Tibial nerve (tissue), 4 donors: ENCODE measurements around the gene OGFR. TPM values are rescaled to one million over a fixed set of nuclear protein-coding genes. Genes with fewer than 3 reads are reported as not detected.
"Not testable (repeated sequence)": the region's sequence is repeated elsewhere in the genome, so short reads cannot be mapped to it uniquely, and the experiment has no call there.

Experiments used
- DNase-seq, 2 donors: peaks; one replicate each; pipeline ENCODE4 v3.0.0-alpha.2; 2019; ENCODE audit warnings: low spot score in 2 of 2
- H3K27ac ChIP-seq, 4 donors: fragments of 200-600 bp; sonication (generic) in 3 of 4; one replicate each; pipeline ENCODE4 v1.5.1; 2017 to 2019; ENCODE audit warnings: mild to moderate bottlenecking in 1 of 4
- H3K27me3 ChIP-seq, 2 donors: fragments of 200-600 bp; sonication (generic) in 1 of 2; one replicate each; pipeline versions ENCODE4 v1.5.1 to v1.6.0; 2017 to 2019
- H3K36me3 ChIP-seq, 3 donors: fragments of 200-600 bp; sonication (generic); one replicate each; pipeline ENCODE4 v1.5.1; 2018 to 2019
- H3K4me1 ChIP-seq, 4 donors: fragments of 200-600 bp; sonication (generic) in 3 of 4; one replicate each; pipeline ENCODE4 v1.5.1; 2017 to 2019
- H3K4me3 ChIP-seq, 4 donors: fragments of 200-600 bp; sonication (generic) in 3 of 4; one replicate each; pipeline ENCODE4 v1.5.1; 2017 to 2019; ENCODE audit warnings: mild to moderate bottlenecking in 1 of 4, moderate library complexity in 1 of 4
- H3K9me3 ChIP-seq, 4 donors: fragments of 200-600 bp; sonication (generic) in 3 of 4; one replicate each; pipeline ENCODE4 v1.5.1; 2017 to 2019
- CTCF ChIP-seq, 5 experiments: fragments of 200-600 bp in 3 of 5; fragments of 450-650 bp in 2 of 5; sonication (generic) in 3 of 5; IDR thresholded peaks; one replicate each; pipeline ENCODE4 v1.5.1; 2016 to 2019; ENCODE audit warnings: antibody characterized with exemption in 5 of 5, mild to moderate bottlenecking in 3 of 5, moderate library complexity in 2 of 5
- EP300 ChIP-seq, 2 donors: sonication (generic); formaldehyde crosslinking; IDR thresholded peaks; one replicate each; pipeline ENCODE4 v1.6.1; 2017; ENCODE audit warnings: antibody characterized with exemption in 2 of 2, mild to moderate bottlenecking in 1 of 2
- POLR2A ChIP-seq, 2 donors: fragments of 450-650 bp; IDR thresholded peaks; one replicate each; pipeline ENCODE4 v1.6.1; 2017; ENCODE audit warnings: antibody characterized with exemption in 2 of 2, mild to moderate bottlenecking in 2 of 2, moderate library complexity in 2 of 2
- WGBS, 2 donors: methylation state at CpG; one replicate each; pipeline ENCODE4 v1.1.5; 2018; 5-methylcytosine and 5-hydroxymethylcytosine counted together
- total RNA-seq, 4 donors: library from RNA; depleted of rRNA; stranded (reverse); fragments of >200 nt; gene quantifications; one replicate each; pipeline ENCODE4 v1.1.0, GENCODE V29; 2016

Gene OGFR
- total RNA-seq, 4 donors from 2014 or later, result 67.1 to 108 (median 80.8) TPM

GRCh38 chr20:62850333-62850974 lies 45.8 kb downstream of the OGFR start:
- TF ChIP-seq CTCF (IDR thresholded peaks at IDR 0.05), result peak in 3 of 5 experiments; percentile 32 to 37 (median 34)
- TF ChIP-seq EP300 (IDR thresholded peaks at IDR 0.05), result peak in 1 of 2 donors; percentile 43
- no peak for TF ChIP-seq POLR2A (IDR thresholded peaks at IDR 0.05)
- H3K27ac ChIP-seq, result peak overlapping the region; percentile 17 to 77 (median 56)

GRCh38 chr20:62852196-62852595 lies 47.6 kb downstream of the OGFR start:
- H3K27ac ChIP-seq, result no peak overlapping the region
- peaks cover 0 to 19% (median 0%) of the 10 kb centered on the region in 4 donors for H3K4me1 ChIP-seq
- TF ChIP-seq CTCF (IDR thresholded peaks at IDR 0.05) (no peak), POLR2A (IDR thresholded peaks at IDR 0.05) (no peak), EP300 (IDR thresholded peaks at IDR 0.05) (no peak)
- H3K9me3 ChIP-seq, result no peaks in the 10 kb centered on the region
- no peak for DNase-seq
- no peak overlapping the region for H3K4me3 ChIP-seq
- no peaks in the 10 kb centered on the region for H3K27me3 ChIP-seq
- 84 to 95% methylated on average over 4 to 8 of the region's 8 CpGs for WGBS, 2 donors
- peaks cover 0 to 56% (median 0%) of the 10 kb centered on the region in 3 donors for H3K36me3 ChIP-seq

More at GRCh38 chr20:62850333-62850974, 45.8 kb downstream of the OGFR start:
- 54 to 60% methylated on average over 22 of the region's 22 CpGs for WGBS, 2 donors
- H3K9me3 ChIP-seq, result no peaks in the 10 kb centered on the region
- peaks cover 0 to 44% (median 0%) of the 10 kb centered on the region in 3 donors for H3K36me3 ChIP-seq
- DNase-seq, result no peak
- H3K4me3 ChIP-seq, result no peak overlapping the region
- peaks cover 0 to 25% (median 0%) of the 10 kb centered on the region in 4 donors for H3K4me1 ChIP-seq
- H3K27me3 ChIP-seq, result no peaks in the 10 kb centered on the region

- Histone ChIP-seq H3K4me3 (no peak overlapping the region), H3K27me3 (no peaks in the 10 kb centered on the region), H3K36me3 (peaks cover 0 to 59% (median 0%) of the 10 kb centered on the region in 3 donors), H3K4me1 (peaks cover 0 to 13% (median 0%) of the 10 kb centered on the region in 4 donors), H3K27ac (no peak overlapping the region), H3K9me3 (no peaks in the 10 kb centered on the region)
- DNase-seq, result no peak
- 90 to 94% methylated on average over 8 to 12 of the region's 12 CpGs for WGBS, 2 donors
- TF ChIP-seq POLR2A (IDR thresholded peaks at IDR 0.05) (no peak), CTCF (IDR thresholded peaks at IDR 0.05) (no peak), EP300 (IDR thresholded peaks at IDR 0.05) (no peak)
Measured at GRCh38 chr20:62852841-62853240, 48.2 kb downstream of the OGFR start.

- Histone ChIP-seq H3K4me1 (peaks cover 0 to 10% (median 0%) of the 10 kb centered on the region in 4 donors), H3K36me3 (peaks cover 0 to 63% (median 0%) of the 10 kb centered on the region in 3 donors)
- not testable (repeated sequence) for H3K4me3 ChIP-seq, H3K9me3 ChIP-seq, H3K27ac ChIP-seq, H3K27me3 ChIP-seq, DNase-seq
- 87 to 90% methylated on average over 6 of the region's 6 CpGs for WGBS, 2 donors
Measured at GRCh38 chr20:62853304-62853703, 48.7 kb downstream of the OGFR start.

- Histone ChIP-seq H3K36me3 (peaks cover 0 to 64% (median 0%) of the 10 kb centered on the region in 3 donors), H3K4me3 (no peak overlapping the region), H3K9me3 (no peaks in the 10 kb centered on the region), H3K27me3 (no peaks in the 10 kb centered on the region), H3K27ac (no peak overlapping the region), H3K4me1 (peaks cover 0 to 11% (median 0%) of the 10 kb centered on the region in 4 donors)
- DNase-seq, result no peak
- WGBS, 2 donors, result 87 to 93% methylated on average over 13 of the region's 13 CpGs
- TF ChIP-seq CTCF (IDR thresholded peaks at IDR 0.05), result no peak
- no peak for TF ChIP-seq EP300 (IDR thresholded peaks at IDR 0.05)
- TF ChIP-seq POLR2A (IDR thresholded peaks at IDR 0.05), result no peak
Measured at GRCh38 chr20:62854121-62854520, 49.5 kb downstream of the OGFR start.
